Lower leg skin (tissue), 3 donors: Measurements from ENCODE around the gene CYP2C8.

Experiments
- POLR2A ChIP-seq, 2 donors: fragments of 450-650 bp; IDR thresholded peaks; one replicate each; pipeline ENCODE4 v1.6.1; 2016 to 2017; ENCODE audit warnings: antibody characterized with exemption in 2 of 2, mild to moderate bottlenecking in 1 of 2, moderate library complexity in 1 of 2
- TF ChIP-seq, protein P1 (sequence below), 3 donors: fragments of 450-650 bp; IDR thresholded peaks; one replicate each; pipeline ENCODE4 v1.5.1; 2016; ENCODE audit warnings: antibody characterized with exemption in 3 of 3, mild to moderate bottlenecking in 3 of 3, moderate library complexity in 2 of 3

DNA sequence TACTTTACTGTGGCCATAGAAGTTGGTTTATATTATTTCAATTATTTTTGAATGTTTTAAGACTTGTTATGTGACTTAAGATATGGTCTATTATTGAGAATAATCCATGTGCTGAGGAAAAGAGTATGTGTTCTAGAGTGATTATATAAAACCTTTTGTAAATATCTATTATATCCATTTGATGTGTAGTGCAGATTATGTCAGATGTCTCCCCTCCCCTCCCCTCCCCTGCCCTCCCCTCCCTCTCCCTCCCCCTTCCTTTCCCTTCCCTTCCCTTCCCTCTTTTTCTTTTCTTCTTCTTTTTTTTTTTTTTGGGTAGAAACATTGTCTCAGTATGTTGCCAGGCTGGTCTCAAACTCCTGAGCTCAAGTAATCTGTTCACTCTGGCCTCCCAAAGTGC lies 8.3 kb upstream of the CYP2C8 start:
- TF ChIP-seq POLR2A (IDR thresholded peaks at IDR 0.05): no peak
- TF ChIP-seq, protein P1, sequence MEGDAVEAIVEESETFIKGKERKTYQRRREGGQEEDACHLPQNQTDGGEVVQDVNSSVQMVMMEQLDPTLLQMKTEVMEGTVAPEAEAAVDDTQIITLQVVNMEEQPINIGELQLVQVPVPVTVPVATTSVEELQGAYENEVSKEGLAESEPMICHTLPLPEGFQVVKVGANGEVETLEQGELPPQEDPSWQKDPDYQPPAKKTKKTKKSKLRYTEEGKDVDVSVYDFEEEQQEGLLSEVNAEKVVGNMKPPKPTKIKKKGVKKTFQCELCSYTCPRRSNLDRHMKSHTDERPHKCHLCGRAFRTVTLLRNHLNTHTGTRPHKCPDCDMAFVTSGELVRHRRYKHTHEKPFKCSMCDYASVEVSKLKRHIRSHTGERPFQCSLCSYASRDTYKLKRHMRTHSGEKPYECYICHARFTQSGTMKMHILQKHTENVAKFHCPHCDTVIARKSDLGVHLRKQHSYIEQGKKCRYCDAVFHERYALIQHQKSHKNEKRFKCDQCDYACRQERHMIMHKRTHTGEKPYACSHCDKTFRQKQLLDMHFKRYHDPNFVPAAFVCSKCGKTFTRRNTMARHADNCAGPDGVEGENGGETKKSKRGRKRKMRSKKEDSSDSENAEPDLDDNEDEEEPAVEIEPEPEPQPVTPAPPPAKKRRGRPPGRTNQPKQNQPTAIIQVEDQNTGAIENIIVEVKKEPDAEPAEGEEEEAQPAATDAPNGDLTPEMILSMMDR (IDR thresholded peaks at IDR 0.05): no peak
